Liver (tissue), 3 donors: ENCODE data around the gene ARHGEF1.

Experiments
- EGR1 ChIP-seq, 2 donors: IDR thresholded peaks; 2 replicates each; pipeline ENCODE4 v1.6.1; 2016 to 2018; ENCODE audit warnings: antibody characterized with exemption in 2 of 2, low read depth in 2 of 2
- FOXA1 ChIP-seq: IDR thresholded peaks from 2 replicates; pipeline ENCODE4 v1.6.1; 2016; ENCODE audit warnings: antibody characterized with exemption
- GABPA ChIP-seq, 2 donors: IDR thresholded peaks in 1 of 2; conservative IDR thresholded peaks in 1 of 2; 2 replicates each; pipeline ENCODE4 v1.6.1; 2016; ENCODE audit warnings: antibody characterized with exemption in 2 of 2, mild to moderate bottlenecking in 1 of 2, moderate library complexity in 1 of 2
- JUND ChIP-seq, 2 donors: IDR thresholded peaks; 2 replicates each; pipeline ENCODE4 v1.6.1; 2016; ENCODE audit warnings: antibody characterized with exemption in 2 of 2
- MAX ChIP-seq: IDR thresholded peaks from 2 replicates; pipeline ENCODE4 v1.6.1; 2016; ENCODE audit warnings: antibody characterized with exemption
- NR2F2 ChIP-seq: IDR thresholded peaks from 2 replicates; pipeline ENCODE4 v1.6.1; 2016; ENCODE audit warnings: antibody characterized with exemption
- RAD21 ChIP-seq, 2 donors: IDR thresholded peaks; 2 replicates each; pipeline ENCODE4 v1.6.1; 2016; ENCODE audit warnings: antibody characterized with exemption in 2 of 2, mild to moderate bottlenecking in 2 of 2
- SP1 ChIP-seq: IDR thresholded peaks from 2 replicates; pipeline ENCODE4 v1.6.1; 2018; ENCODE audit warnings: antibody characterized with exemption, mild to moderate bottlenecking
- TAF1 ChIP-seq: conservative IDR thresholded peaks from 2 replicates; pipeline ENCODE4 v1.6.1; 2016; ENCODE audit warnings: antibody characterized with exemption, mild to moderate bottlenecking
- YY1 ChIP-seq: IDR thresholded peaks from 2 replicates; pipeline ENCODE4 v1.6.1; 2016; ENCODE audit warnings: antibody characterized with exemption, mild to moderate bottlenecking
- ZBTB33 ChIP-seq: IDR thresholded peaks from 2 replicates; pipeline ENCODE4 v1.6.1; 2016; ENCODE audit warnings: antibody characterized with exemption
- TF ChIP-seq, protein P1 (sequence below): IDR thresholded peaks from 2 replicates; pipeline ENCODE4 v1.6.1; 2016; ENCODE audit warnings: antibody characterized with exemption, mild to moderate bottlenecking
- TF ChIP-seq, protein P2 (sequence below): fragments of 150-350 bp; IDR thresholded peaks from 2 replicates; pipeline ENCODE4 v1.5.1; 2017; ENCODE audit warnings: improper control_type of control experiment, low read depth, low read length; ENCODE audit not compliant: missing input control
- TF ChIP-seq, protein P3 (sequence below): IDR thresholded peaks from 2 replicates; pipeline ENCODE4 v1.6.1; 2016; ENCODE audit warnings: antibody characterized with exemption
- donor health status: healthy.
- donor health status: healthy.

GRCh38 chr19:41868989-41869300, 14.0 kb upstream of the ARHGEF1 start:
- no peak for TF ChIP-seq SP1
- no peak for TF ChIP-seq NR2F2
- TF ChIP-seq, protein P1, sequence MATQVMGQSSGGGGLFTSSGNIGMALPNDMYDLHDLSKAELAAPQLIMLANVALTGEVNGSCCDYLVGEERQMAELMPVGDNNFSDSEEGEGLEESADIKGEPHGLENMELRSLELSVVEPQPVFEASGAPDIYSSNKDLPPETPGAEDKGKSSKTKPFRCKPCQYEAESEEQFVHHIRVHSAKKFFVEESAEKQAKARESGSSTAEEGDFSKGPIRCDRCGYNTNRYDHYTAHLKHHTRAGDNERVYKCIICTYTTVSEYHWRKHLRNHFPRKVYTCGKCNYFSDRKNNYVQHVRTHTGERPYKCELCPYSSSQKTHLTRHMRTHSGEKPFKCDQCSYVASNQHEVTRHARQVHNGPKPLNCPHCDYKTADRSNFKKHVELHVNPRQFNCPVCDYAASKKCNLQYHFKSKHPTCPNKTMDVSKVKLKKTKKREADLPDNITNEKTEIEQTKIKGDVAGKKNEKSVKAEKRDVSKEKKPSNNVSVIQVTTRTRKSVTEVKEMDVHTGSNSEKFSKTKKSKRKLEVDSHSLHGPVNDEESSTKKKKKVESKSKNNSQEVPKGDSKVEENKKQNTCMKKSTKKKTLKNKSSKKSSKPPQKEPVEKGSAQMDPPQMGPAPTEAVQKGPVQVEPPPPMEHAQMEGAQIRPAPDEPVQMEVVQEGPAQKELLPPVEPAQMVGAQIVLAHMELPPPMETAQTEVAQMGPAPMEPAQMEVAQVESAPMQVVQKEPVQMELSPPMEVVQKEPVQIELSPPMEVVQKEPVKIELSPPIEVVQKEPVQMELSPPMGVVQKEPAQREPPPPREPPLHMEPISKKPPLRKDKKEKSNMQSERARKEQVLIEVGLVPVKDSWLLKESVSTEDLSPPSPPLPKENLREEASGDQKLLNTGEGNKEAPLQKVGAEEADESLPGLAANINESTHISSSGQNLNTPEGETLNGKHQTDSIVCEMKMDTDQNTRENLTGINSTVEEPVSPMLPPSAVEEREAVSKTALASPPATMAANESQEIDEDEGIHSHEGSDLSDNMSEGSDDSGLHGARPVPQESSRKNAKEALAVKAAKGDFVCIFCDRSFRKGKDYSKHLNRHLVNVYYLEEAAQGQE: no peak
- TF ChIP-seq, protein P2, sequence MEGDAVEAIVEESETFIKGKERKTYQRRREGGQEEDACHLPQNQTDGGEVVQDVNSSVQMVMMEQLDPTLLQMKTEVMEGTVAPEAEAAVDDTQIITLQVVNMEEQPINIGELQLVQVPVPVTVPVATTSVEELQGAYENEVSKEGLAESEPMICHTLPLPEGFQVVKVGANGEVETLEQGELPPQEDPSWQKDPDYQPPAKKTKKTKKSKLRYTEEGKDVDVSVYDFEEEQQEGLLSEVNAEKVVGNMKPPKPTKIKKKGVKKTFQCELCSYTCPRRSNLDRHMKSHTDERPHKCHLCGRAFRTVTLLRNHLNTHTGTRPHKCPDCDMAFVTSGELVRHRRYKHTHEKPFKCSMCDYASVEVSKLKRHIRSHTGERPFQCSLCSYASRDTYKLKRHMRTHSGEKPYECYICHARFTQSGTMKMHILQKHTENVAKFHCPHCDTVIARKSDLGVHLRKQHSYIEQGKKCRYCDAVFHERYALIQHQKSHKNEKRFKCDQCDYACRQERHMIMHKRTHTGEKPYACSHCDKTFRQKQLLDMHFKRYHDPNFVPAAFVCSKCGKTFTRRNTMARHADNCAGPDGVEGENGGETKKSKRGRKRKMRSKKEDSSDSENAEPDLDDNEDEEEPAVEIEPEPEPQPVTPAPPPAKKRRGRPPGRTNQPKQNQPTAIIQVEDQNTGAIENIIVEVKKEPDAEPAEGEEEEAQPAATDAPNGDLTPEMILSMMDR: no peak
- TF ChIP-seq, protein P3, sequence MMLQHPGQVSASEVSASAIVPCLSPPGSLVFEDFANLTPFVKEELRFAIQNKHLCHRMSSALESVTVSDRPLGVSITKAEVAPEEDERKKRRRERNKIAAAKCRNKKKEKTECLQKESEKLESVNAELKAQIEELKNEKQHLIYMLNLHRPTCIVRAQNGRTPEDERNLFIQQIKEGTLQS: no peak
- no peak for TF ChIP-seq GABPA (IDR thresholded peaks at IDR 0.05 in 1 of 2, conservative IDR thresholded peaks at IDR 0.05 in 1 of 2)
- TF ChIP-seq YY1: no peak
- TF ChIP-seq ZBTB33: no peak
- no peak for TF ChIP-seq EGR1 (IDR thresholded peaks at IDR 0.05; ENCODE audit: low read depth in 2 of 2)
- TF ChIP-seq JUND (IDR thresholded peaks at IDR 0.05): no peak
- no peak for TF ChIP-seq MAX
- TF ChIP-seq FOXA1: no peak
- no peak for TF ChIP-seq TAF1
- TF ChIP-seq RAD21 (IDR thresholded peaks at IDR 0.05): no peak
